ENCODE measurements around the gene KLHDC1. TPM values are rescaled to one million over a fixed set of nuclear protein-coding genes. Genes with fewer than 3 reads are reported as not detected.
A peak's percentile ranks its signal among the peaks of the same experiment; 100 is the strongest.
"Not testable (repeated sequence)": the region's sequence is repeated elsewhere in the genome, so short reads cannot be mapped to it uniquely, and the experiment has no call there.

KLHDC1 gene, protein sequence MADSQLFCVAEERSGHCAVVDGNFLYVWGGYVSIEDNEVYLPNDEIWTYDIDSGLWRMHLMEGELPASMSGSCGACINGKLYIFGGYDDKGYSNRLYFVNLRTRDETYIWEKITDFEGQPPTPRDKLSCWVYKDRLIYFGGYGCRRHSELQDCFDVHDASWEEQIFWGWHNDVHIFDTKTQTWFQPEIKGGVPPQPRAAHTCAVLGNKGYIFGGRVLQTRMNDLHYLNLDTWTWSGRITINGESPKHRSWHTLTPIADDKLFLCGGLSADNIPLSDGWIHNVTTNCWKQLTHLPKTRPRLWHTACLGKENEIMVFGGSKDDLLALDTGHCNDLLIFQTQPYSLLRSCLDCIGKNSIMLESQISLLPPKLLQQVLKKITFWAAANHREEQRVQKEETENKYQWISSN
- 1 to 10 TPM; 1.2 to 3.8 (median 2.6) TPM for polyA plus RNA-seq

GRCh38 chr14:49692811-49693734 lies at the start of gene KLHDC1:
Gene KLHDC1, plus strand, starts transcription at chr14:49693120. Its CDS starts 75 bp downstream, at chr14:49693195.
- WGBS, 3 donors = 0 to 1% (median 0%) methylated on average over 81 to 88 of the region's 88 CpGs
- peak within 1 kb of the TSS; percentile 86 for H3K27ac ChIP-seq (ENCODE audit: low read depth, low read length)

GRCh38 chr14:49653508-49653907 lies 39.4 kb upstream of the KLHDC1 start:
- no peak overlapping the region for H3K27ac ChIP-seq (ENCODE audit: low read depth, low read length)
- 95 to 97% (median 97%) methylated on average over 6 of the region's 6 CpGs for WGBS, 3 donors

GRCh38 chr14:49654511-49654910 lies 38.4 kb upstream of the KLHDC1 start:
- WGBS, 3 donors = 94 to 98% (median 97%) methylated on average over 3 of the region's 3 CpGs
- no peak overlapping the region for H3K27ac ChIP-seq (ENCODE audit: low read depth, low read length)

DNA sequence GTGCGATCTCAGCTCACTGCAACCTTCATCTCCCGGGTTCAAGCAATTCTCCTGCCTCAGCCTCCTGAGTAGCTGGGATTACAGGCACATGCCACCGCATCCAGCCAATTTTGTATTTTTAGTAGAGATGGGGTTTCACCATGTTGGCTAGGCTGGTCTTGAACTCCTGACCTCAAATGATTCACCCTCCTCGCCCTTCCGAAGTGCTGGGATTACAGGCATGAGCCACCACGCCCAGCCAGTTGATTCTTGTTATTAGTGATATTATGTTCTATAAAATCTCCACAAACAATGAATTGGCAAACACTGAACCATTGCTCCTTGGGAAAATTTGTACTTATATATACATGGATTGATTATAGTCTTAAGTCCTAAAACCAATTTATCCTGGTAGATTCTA lies 35.4 kb upstream of the KLHDC1 start:
- not testable (repeated sequence) for H3K27ac ChIP-seq (ENCODE audit: low read depth, low read length)
- WGBS, 3 donors = 92 to 94% (median 93%) methylated on average over 6 of the region's 6 CpGs

GRCh38 chr14:49659526-49660455 lies 33.1 kb upstream of the KLHDC1 start:
- WGBS, 3 donors = 54 to 88% (median 82%) methylated on average over 2 of the region's 2 CpGs

DNA sequence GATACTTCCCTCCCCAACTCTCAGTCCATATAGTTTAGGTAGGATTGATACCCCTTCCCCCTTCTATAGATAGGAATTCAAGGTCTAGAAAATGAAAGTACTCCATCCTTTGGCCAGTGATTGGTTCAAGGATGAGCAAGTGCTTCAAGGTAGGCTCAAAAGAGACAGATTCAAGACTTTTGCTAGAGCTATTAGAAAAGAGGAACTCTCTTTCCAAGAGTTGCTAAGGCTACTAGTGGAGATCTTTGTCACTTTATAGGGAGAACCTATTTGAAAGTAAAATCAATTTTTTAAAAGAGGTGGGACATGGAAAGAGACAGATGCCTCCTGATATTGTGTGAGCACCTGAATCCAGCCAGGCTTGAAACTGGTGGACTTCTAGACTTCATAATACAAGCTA lies 22.4 kb upstream of the KLHDC1 start:
- no peak overlapping the region for H3K27ac ChIP-seq (ENCODE audit: low read depth, low read length)

More at GRCh38 chr14:49659526-49660455, 33.1 kb upstream of the KLHDC1 start:
- no peak overlapping the region for H3K27ac ChIP-seq (ENCODE audit: low read depth, low read length)

DNA sequence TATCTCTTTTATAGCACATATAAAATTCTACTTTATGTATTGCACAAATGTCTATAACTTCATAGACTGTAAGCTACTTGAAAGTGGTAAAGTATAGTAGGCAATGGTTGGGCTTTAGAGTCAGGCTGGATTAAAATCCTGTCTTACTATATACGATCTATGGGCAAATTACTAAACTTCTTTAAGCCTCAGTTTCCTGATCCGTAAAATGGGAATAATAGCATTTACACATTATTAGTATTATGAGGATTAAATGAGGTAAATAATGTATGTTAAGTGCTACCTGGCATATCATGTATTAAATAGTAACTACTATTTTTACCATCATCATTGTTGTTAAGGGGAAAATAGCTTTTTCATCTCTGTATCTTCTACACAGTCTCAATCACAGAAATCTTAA lies 19.3 kb upstream of the KLHDC1 start:
- WGBS, 3 donors = 97% methylated on average over 2 of the region's 2 CpGs
- H3K27ac ChIP-seq (ENCODE audit: low read depth, low read length) = no peak overlapping the region

- H3K27ac ChIP-seq (ENCODE audit: low read depth, low read length) = no peak overlapping the region
- 95 to 98% (median 96%) methylated on average over 4 of the region's 4 CpGs for WGBS, 3 donors
Observed at GRCh38 chr14:49677643-49678042, 15.3 kb upstream of the KLHDC1 start.

- 72 to 82% (median 80%) methylated on average over 2 of the region's 2 CpGs for WGBS, 3 donors
Observed at GRCh38 chr14:49679271-49679670, 13.6 kb upstream of the KLHDC1 start.

GRCh38 chr14:49686425-49686824 lies 6.5 kb upstream of the KLHDC1 start:
- WGBS, 3 donors = 91 to 95% (median 92%) methylated on average over 4 of the region's 4 CpGs

More at GRCh38 chr14:49679271-49679670, 13.6 kb upstream of the KLHDC1 start:
- H3K27ac ChIP-seq (ENCODE audit: low read depth, low read length) = no peak overlapping the region

GRCh38 chr14:49687942-49688700 lies 4.8 kb upstream of the KLHDC1 start, which contains the start of gene POLE2:
Gene POLE2, minus strand, starts transcription at chr14:49688214. Its CDS starts 11 bp downstream, at chr14:49688203.
- 4 to 5% (median 5%) methylated on average over 54 to 67 of the region's 67 CpGs for WGBS, 3 donors
- H3K27ac ChIP-seq (ENCODE audit: low read depth, low read length) = no peak within 1 kb of the TSS

More at GRCh38 chr14:49686425-49686824, 6.5 kb upstream of the KLHDC1 start:
- no peak overlapping the region for H3K27ac ChIP-seq (ENCODE audit: low read depth, low read length)

DNA sequence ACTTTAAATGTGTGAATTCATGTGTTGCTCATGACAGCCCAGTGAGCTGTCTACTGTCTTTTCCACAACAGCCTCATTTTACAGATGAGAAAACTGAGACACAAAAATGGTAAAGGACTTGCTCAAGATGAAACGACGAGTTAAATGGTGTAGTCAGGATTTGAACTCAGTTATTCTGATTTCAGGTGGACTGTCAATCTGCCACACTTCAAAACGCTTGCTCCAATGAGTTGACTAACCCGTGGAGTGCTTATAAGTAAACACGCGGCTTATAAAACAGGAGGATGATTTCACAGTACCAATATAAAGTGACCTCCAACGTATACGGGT lies 4.3 kb upstream of the KLHDC1 start:
- 88 to 89% (median 89%) methylated on average over 8 of the region's 8 CpGs for WGBS, 3 donors
- H3K27ac ChIP-seq (ENCODE audit: low read depth, low read length) = no peak overlapping the region

DNA sequence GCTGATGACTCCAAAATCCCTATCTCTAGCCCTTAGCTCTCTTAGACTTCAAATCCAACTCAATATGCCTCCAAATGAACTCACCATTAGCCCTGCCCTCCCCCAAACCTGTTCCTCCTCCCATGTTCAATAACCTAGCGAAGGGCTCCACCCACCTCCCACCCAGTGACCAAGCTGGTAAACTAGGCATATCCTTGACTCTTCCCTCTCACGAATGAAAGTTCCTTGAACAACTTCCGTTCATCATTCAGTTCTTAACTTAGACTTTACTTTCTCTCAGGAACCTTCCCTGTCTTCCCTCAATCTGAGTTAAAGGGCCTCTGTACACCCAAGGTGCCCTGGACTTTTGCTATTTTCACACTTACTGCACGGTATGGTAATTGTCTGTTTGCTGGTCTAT lies 1.9 kb upstream of the KLHDC1 start:
- 70 to 80% (median 76%) methylated on average over 4 of the region's 4 CpGs for WGBS, 3 donors
- no peak overlapping the region for H3K27ac ChIP-seq (ENCODE audit: low read depth, low read length)

DNA sequence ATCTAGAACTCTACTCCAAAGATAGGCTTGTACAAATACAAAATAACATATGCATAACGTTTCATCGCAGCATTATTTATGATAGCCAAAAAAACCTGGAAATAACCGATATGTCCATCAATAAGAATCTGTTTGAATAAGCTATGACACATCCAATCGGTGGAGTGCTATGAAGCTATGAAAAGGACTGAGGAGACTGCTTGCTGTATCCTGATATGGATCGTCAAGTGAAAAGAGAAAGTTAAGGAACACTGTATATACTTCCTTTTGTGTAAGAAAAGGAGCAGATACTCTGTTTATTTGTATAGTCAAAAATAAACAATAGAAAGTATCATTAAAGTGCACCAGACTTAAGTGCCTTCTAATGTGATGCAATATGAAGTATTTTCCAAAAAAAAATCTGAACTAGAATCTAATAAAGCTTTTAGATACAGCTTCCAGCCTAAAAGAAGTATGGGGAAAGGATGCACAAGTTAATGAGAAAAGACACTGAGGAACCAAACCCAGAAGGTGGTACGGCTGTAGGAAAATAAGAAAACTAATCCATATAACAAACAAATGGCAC lies 645 bp upstream of the KLHDC1 start:
- 45 to 51% (median 50%) methylated on average over 6 of the region's 6 CpGs for WGBS, 3 donors
- H3K27ac ChIP-seq (ENCODE audit: low read depth, low read length) = no peak overlapping the region

- WGBS, 3 donors = 10 to 13% (median 13%) methylated on average over 12 to 13 of the region's 13 CpGs
- H3K27ac ChIP-seq (ENCODE audit: low read depth, low read length) = not testable (repeated sequence)
Observed at GRCh38 chr14:49693735-49694124, 810 bp downstream of the KLHDC1 start.

- WGBS, 3 donors = 77 to 85% (median 84%) methylated on average over 4 of the region's 4 CpGs
Observed at GRCh38 chr14:49702725-49703124, 9.8 kb downstream of the KLHDC1 start.

DNA sequence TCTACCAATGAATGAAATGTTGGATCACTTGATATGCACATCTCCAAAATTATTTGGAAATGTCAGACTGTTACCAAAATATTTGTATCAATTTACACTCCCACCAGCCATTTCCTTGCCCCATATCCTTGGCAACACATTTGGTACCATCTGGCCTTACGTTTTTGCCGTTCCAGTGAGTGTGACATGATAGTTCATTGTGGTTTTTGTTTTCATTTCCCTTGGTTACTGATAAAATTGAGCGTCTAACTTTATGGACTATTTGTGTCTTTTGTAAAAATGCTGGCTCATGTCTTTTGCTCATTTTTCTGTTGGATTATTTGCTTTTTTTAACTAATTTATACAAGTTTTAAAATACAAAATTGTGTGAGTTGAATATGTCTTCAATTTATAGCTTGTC lies 11.0 kb downstream of the KLHDC1 start:
- H3K27ac ChIP-seq (ENCODE audit: low read depth, low read length) = no peak overlapping the region
- 50 to 80% (median 52%) methylated on average over 3 of the region's 3 CpGs for WGBS, 3 donors

More at GRCh38 chr14:49702725-49703124, 9.8 kb downstream of the KLHDC1 start:
- H3K27ac ChIP-seq (ENCODE audit: low read depth, low read length) = no peak overlapping the region
